GM12801 (cell line): ENCODE results near the gene CAMSAP3.

Source experiments
- TF ChIP-seq, protein P1 (sequence below): IDR thresholded peaks from one replicate; pipeline ENCODE4 v1.5.1; 2011; ENCODE audit warnings: control low read depth; ENCODE audit not compliant: insufficient read length; ENCODE audit errors: extremely low read depth

CAMSAP3 gene, protein sequence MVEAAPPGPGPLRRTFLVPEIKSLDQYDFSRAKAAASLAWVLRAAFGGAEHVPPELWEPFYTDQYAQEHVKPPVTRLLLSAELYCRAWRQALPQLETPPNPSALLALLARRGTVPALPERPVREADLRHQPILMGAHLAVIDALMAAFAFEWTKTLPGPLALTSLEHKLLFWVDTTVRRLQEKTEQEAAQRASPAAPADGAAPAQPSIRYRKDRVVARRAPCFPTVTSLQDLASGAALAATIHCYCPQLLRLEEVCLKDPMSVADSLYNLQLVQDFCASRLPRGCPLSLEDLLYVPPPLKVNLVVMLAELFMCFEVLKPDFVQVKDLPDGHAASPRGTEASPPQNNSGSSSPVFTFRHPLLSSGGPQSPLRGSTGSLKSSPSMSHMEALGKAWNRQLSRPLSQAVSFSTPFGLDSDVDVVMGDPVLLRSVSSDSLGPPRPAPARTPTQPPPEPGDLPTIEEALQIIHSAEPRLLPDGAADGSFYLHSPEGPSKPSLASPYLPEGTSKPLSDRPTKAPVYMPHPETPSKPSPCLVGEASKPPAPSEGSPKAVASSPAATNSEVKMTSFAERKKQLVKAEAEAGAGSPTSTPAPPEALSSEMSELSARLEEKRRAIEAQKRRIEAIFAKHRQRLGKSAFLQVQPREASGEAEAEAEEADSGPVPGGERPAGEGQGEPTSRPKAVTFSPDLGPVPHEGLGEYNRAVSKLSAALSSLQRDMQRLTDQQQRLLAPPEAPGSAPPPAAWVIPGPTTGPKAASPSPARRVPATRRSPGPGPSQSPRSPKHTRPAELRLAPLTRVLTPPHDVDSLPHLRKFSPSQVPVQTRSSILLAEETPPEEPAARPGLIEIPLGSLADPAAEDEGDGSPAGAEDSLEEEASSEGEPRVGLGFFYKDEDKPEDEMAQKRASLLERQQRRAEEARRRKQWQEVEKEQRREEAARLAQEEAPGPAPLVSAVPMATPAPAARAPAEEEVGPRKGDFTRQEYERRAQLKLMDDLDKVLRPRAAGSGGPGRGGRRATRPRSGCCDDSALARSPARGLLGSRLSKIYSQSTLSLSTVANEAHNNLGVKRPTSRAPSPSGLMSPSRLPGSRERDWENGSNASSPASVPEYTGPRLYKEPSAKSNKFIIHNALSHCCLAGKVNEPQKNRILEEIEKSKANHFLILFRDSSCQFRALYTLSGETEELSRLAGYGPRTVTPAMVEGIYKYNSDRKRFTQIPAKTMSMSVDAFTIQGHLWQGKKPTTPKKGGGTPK

DNA sequence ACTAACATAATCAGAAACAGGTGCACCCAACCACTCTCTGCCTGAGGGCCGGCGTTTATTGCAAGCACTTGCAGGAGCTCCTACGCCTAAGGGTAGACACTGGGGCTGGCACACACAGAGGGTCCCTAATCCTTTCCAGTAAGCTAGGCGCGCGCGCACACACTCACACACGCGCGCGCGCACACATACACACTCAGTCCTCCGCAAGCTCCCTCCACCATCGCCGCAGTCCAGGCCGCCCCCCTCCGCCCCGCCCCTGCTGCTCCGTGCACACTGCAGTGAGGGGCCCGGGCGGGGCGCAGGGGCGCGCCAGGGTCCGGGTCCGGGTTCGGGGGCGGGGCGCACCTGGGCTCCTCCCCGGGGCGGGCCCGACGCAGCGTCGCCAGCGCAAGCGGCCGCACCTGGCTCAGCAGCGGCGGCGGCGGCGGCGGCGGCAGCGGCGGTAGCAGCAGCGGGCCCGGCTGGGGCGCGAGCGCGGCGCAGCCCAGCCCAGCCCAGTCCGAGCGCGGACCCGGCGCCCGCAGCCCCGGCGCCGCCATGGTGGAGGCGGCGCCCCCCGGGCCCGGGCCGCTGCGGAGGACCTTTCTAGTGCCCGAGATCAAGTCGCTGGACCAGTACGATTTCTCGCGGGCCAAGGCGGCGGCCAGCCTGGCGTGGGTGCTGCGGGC, at the start of gene CAMSAP3:
Gene CAMSAP3 (plus strand): TSS at position 398 of the 668 bp plus-strand sequence. CDS start 140 bp downstream, at position 538.
- TF ChIP-seq, protein P1, sequence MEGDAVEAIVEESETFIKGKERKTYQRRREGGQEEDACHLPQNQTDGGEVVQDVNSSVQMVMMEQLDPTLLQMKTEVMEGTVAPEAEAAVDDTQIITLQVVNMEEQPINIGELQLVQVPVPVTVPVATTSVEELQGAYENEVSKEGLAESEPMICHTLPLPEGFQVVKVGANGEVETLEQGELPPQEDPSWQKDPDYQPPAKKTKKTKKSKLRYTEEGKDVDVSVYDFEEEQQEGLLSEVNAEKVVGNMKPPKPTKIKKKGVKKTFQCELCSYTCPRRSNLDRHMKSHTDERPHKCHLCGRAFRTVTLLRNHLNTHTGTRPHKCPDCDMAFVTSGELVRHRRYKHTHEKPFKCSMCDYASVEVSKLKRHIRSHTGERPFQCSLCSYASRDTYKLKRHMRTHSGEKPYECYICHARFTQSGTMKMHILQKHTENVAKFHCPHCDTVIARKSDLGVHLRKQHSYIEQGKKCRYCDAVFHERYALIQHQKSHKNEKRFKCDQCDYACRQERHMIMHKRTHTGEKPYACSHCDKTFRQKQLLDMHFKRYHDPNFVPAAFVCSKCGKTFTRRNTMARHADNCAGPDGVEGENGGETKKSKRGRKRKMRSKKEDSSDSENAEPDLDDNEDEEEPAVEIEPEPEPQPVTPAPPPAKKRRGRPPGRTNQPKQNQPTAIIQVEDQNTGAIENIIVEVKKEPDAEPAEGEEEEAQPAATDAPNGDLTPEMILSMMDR = no peak

DNA sequence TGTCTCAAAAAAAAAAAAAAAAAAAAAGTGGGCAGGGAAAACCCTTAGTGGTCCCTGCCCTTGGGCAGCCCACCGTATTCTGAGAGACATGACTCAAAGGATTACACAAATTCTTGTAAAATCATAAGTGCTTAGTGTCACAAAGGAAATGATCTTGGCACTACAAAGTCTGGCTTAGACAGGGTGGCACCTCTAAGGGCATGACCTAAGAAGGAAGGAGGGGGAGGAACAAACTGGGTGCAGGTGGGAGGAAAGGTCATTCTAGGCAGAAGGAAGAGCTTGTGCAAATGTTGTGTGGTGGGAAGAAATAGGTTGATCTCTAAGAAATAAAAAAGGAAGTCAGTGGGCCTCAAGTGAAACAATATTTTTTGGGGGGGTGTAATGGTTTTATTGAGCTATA, 49.8 kb upstream of the CAMSAP3 start:
- TF ChIP-seq, protein P1 = no peak

DNA sequence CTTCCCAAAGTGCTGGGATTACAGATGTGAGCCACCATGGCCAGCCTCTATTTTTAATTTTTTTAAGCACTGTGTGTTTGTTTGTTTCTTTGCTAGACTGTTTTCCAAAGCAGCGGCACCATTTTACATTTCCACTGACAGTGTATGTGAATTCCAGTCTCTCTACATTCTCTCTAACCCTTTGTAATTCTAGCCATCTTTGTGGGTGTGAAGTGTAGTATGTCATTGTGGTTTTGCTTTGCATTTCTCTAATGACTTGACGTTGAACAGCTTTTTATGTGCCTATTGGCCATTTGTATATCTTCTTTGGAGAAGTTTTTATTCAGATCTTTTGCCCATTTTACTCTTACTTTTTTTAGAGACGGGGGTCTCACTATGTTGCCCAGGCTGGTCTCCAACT, 48.5 kb upstream of the CAMSAP3 start:
- TF ChIP-seq, protein P1 = no peak

DNA sequence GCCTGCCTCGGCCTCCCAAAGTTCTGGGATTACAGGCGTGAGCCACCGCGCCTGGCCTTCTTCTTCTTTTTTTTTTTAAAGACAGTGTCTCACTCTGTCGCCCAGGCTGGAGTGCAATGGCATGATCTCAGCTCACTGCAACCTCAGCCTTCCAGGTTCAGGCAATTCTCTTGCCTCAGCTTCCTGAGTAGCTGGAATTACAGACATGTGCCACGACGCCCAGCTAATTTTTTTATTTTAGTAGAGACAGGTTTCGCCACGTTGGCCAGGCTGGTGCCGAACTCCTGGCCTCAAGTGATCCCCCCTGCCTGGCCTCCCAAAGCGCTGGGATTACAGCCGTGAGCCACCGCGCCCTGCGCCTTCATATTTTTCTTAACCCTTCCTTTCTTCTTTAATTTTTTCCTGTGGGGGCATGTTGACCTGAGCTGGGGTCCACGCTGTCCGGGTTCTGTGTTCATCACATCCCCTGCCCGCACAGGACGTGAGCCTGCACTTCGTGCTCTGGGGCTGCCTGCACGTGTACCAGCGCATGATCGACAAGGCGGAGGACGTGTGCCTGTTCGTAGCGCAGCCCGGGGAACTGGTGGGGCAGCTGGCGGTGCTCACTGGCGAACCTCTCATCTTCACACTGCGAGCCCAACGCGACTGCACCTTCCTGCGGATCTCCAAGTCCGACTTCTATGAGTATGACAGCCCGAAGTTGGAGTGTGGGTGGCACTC, 46.1 kb upstream of the CAMSAP3 start:
- TF ChIP-seq, protein P1 = no peak

DNA sequence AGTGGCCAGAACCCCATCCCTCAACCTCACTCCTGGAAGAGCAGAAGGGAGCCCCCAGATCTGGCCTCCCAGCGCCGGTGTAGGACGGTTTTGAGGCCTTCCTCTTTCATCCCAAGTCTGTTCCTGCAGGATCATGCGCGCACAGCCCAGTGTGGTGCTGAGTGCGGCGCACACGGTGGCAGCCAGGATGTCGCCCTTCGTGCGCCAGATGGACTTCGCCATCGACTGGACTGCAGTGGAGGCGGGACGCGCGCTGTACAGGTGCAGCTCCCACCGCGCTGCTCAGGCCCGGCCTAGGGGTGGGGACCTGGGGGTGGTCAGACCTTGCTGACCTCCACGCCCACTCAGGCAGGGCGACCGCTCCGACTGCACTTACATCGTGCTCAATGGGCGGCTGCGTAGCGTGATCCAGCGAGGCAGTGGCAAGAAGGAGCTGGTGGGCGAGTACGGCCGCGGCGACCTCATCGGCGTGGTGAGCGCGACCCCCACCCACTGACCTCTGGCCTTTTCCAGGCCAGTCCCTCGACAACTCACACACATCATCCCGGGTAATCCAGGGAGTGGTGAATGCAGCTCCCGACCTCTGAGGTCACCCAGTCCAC, 45.4 kb upstream of the CAMSAP3 start:
- TF ChIP-seq, protein P1 = no peak

DNA sequence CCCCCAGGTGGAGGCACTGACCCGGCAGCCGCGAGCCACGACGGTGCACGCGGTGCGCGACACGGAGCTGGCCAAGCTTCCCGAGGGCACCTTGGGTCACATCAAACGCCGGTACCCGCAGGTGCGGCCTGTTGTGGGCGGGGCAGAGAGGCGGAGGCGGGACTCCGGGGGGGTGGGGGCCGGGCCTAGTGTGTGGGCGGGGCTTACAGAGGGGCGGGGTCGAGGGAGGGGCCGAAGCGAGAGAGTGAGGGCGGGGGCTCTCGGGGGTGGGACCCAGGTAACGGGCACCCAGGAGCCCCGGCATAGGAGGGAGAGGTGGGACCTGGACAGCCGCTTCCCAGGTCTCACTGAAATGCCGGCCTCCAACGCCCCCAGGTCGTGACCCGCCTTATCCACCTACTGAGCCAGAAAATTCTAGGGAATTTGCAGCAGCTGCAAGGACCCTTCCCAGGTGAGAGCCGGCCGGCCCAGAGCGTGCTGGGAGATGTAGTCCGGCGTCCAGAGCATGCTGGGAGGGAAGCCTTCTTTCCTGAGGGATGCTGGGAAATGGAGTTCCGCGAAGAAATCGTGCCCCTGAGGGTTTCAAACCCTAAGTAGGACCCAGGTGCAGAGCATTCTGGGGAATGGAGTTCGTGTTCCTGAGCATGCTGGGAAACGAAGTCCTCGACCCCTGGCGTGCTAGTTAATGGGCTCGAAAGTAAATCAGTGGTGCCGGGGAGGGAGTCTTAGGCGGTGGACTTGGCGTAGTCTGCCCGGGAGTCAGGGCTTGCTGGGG, 44.5 kb upstream of the CAMSAP3 start:
- TF ChIP-seq, protein P1 = no peak
